NCI-H2227 treated with DMSO at 0.1 percent for 48 hours (cell line): ENCODE results near the gene CAMK2B.

Experiments used
- DNase-seq: peaks from one replicate; lab custom pipeline; 2025; lab: John Stamatoyannopoulos, UW

CAMK2B gene

GRCh38 chr7:44329888-44330287 is 4.5 kb upstream of the CAMK2B start:
- no peak for DNase-seq

- DNase-seq: no peak
These were observed 3.7 kb upstream of the CAMK2B start for GRCh38 chr7:44329081-44329480.

GRCh38 chr7:44327981-44328380 is 2.6 kb upstream of the CAMK2B start:
- DNase-seq: no peak

GRCh38 chr7:44326261-44327125 is 1.1 kb upstream of the CAMK2B start:
- DNase-seq: no peak

- DNase-seq: no peak
These were observed 432 bp upstream of the CAMK2B start for GRCh38 chr7:44325811-44326241.

GRCh38 chr7:44324481-44325200 is 753 bp downstream of the CAMK2B start:
- DNase-seq: no peak

- DNase-seq: no peak
These were observed 1.3 kb downstream of the CAMK2B start for GRCh38 chr7:44324204-44324480.

GRCh38 chr7:44323381-44324203 is 1.8 kb downstream of the CAMK2B start:
- DNase-seq: no peak

GRCh38 chr7:44322631-44323363 is 2.6 kb downstream of the CAMK2B start:
- no peak for DNase-seq

GRCh38 chr7:44321796-44322195 is 3.6 kb downstream of the CAMK2B start:
- DNase-seq: no peak

GRCh38 chr7:44320794-44321371 is 4.5 kb downstream of the CAMK2B start:
- no peak for DNase-seq

- DNase-seq: no peak
These were observed 5.3 kb downstream of the CAMK2B start for GRCh38 chr7:44320141-44320540.

- no peak for DNase-seq
These were observed 7.1 kb downstream of the CAMK2B start for GRCh38 chr7:44318332-44318731.

GRCh38 chr7:44315301-44315903 is 10.0 kb downstream of the CAMK2B start:
- DNase-seq: no peak

GRCh38 chr7:44313621-44314031 is 11.8 kb downstream of the CAMK2B start:
- no peak for DNase-seq

- no peak for DNase-seq
These were observed 12.4 kb downstream of the CAMK2B start for GRCh38 chr7:44313016-44313415.

GRCh38 chr7:44311561-44312495 is 13.6 kb downstream of the CAMK2B start:
- no peak for DNase-seq

GRCh38 chr7:44310221-44310848 is 15.1 kb downstream of the CAMK2B start:
- DNase-seq: no peak

GRCh38 chr7:44309271-44310091 is 15.9 kb downstream of the CAMK2B start:
- DNase-seq: no peak
